HepG2 (cell line): ENCODE results near the gene RINL. TPM values are rescaled to one million over a fixed set of nuclear protein-coding genes. Genes with fewer than 3 reads are reported as not detected.

Experiments
- AHDC1 ChIP-seq: sonication (generic); formaldehyde crosslinking; IDR thresholded peaks from 2 replicates; pipeline ENCODE4 v1.5.1; 2020; ENCODE audit warnings: mild to moderate bottlenecking, missing genetic modification reagents, borderline replicate concordance
- ATF5 ChIP-seq: sonication (generic); formaldehyde crosslinking; IDR thresholded peaks from 2 replicates; pipeline ENCODE4 v1.4.0; 2020; ENCODE audit warnings: mild to moderate bottlenecking, low read depth, missing genetic modification reagents
- BCL6 ChIP-seq: IDR thresholded peaks from 2 replicates; pipeline ENCODE4 v1.6.1; 2016; ENCODE audit warnings: missing genetic modification reagents, missing compliant biosample characterization
- CBX2 ChIP-seq, 2 experiments: fragments of 200-600 bp in 1 of 2; sonication (generic); formaldehyde crosslinking in 1 of 2; IDR thresholded peaks; 2 replicates each; pipeline versions ENCODE4 v1.7.0 to v1.8.1; 2018 to 2022; ENCODE audit warnings: low read depth in 2 of 2, low read length in 1 of 2, mild to moderate bottlenecking in 1 of 2, missing genetic modification reagents in 1 of 2
- HDAC6 ChIP-seq: fragments of 200-600 bp; sonication (generic); IDR thresholded peaks from 2 replicates; pipeline ENCODE4 v1.7.0; 2017; ENCODE audit warnings: mild to moderate bottlenecking, antibody characterized with exemption, low read length, low read depth
- HMG20B ChIP-seq: conservative IDR thresholded peaks from 2 replicates; pipeline ENCODE4 v1.6.1; 2016; ENCODE audit warnings: missing genetic modification reagents, missing compliant biosample characterization
- HOXA3 ChIP-seq: sonication (generic); formaldehyde crosslinking; IDR thresholded peaks from 2 replicates; pipeline ENCODE4 v1.5.0; 2020; ENCODE audit warnings: missing genetic modification reagents
- MAFF ChIP-seq: IDR thresholded peaks from 2 replicates; pipeline ENCODE4 v1.6.1; 2011; ENCODE audit warnings: low read depth, low read length, improper control_type of control experiment
- NR3C1 ChIP-seq: sonication (generic); formaldehyde crosslinking; IDR thresholded peaks from 2 replicates; pipeline ENCODE4 v1.4.0; 2020; ENCODE audit warnings: missing genetic modification reagents
- PATZ1 ChIP-seq: sonication (generic); formaldehyde crosslinking; IDR thresholded peaks from 2 replicates; pipeline ENCODE4 v1.4.0; 2020; ENCODE audit warnings: missing genetic modification reagents
- PHF5A ChIP-seq: IDR thresholded peaks from one replicate; pipeline ENCODE4 v1.6.1; 2018; ENCODE audit warnings: low read depth, missing genetic modification reagents; ENCODE audit not compliant: unreplicated experiment
- POGZ ChIP-seq: sonication (generic); formaldehyde crosslinking; IDR thresholded peaks from 2 replicates; pipeline ENCODE4 v1.4.0; 2020; ENCODE audit warnings: mild to moderate bottlenecking, missing genetic modification reagents
- POLR2A ChIP-seq, 2 experiments: IDR thresholded peaks; 2 replicates each; pipeline ENCODE4 v1.6.1; 2011; ENCODE audit warnings: low read depth in 2 of 2, low read length in 2 of 2, mild to moderate bottlenecking in 1 of 2, moderate library complexity in 1 of 2; ENCODE audit not compliant: insufficient read depth in 1 of 2
- SNAPC2 ChIP-seq: sonication (generic); formaldehyde crosslinking; IDR thresholded peaks from 2 replicates; pipeline ENCODE4 v1.8.1; 2022; ENCODE audit warnings: mild to moderate bottlenecking, missing genetic modification reagents
- TSC22D2 ChIP-seq: sonication (generic); formaldehyde crosslinking; IDR thresholded peaks from 2 replicates; pipeline ENCODE4 v1.5.1; 2020; ENCODE audit warnings: missing genetic modification reagents, mild to moderate bottlenecking, borderline replicate concordance
- ZKSCAN1 ChIP-seq: fragments of 150-350 bp; IDR thresholded peaks from 2 replicates; pipeline ENCODE4 v1.6.1; 2014; ENCODE audit warnings: low read length
- ZMYM4 ChIP-seq: sonication (generic); formaldehyde crosslinking; IDR thresholded peaks from 2 replicates; pipeline ENCODE4 v1.8.1; 2023; ENCODE audit warnings: mild to moderate bottlenecking, missing genetic modification reagents
- ZNF10 ChIP-seq: sonication (generic); formaldehyde crosslinking; IDR thresholded peaks from 2 replicates; pipeline ENCODE4 v1.4.0; 2020; ENCODE audit warnings: mild to moderate bottlenecking, low read depth, missing genetic modification reagents, borderline replicate concordance
- ZNF546 ChIP-seq: sonication (generic); formaldehyde crosslinking; conservative IDR thresholded peaks from 2 replicates; pipeline ENCODE4 v1.8.1; 2023; ENCODE audit warnings: mild to moderate bottlenecking, missing genetic modification reagents
- ZNF674 ChIP-seq: sonication (generic); formaldehyde crosslinking; IDR thresholded peaks from 2 replicates; pipeline ENCODE4 v1.5.0; 2020; ENCODE audit warnings: low read depth, mild to moderate bottlenecking, missing genetic modification reagents
- ZNF792 ChIP-seq: IDR thresholded peaks from 2 replicates; pipeline ENCODE4 v1.6.1; 2016
- ZSCAN25 ChIP-seq: sonication (generic); formaldehyde crosslinking; IDR thresholded peaks from 2 replicates; pipeline ENCODE4 v1.8.0; 2022; ENCODE audit warnings: mild to moderate bottlenecking, missing genetic modification reagents
- ZSCAN29 ChIP-seq: sonication (generic); formaldehyde crosslinking; conservative IDR thresholded peaks from 2 replicates; pipeline ENCODE4 v1.4.0; 2020; ENCODE audit warnings: mild to moderate bottlenecking, missing genetic modification reagents
- polyA plus RNA-seq, 8 experiments: library from polyadenylated mRNA; depleted of rRNA in 3 of 8; stranded (reverse) in 7 of 8; unstranded in 1 of 8; fragments of >200 nt; fragmentation: Illumina TruSeq in 4 of 8; extraction: Trizol in 4 of 8; gene quantifications; 2 replicates each; pipeline versions ENCODE4 v1.2.1 to v1.2.3, GENCODE V29; 2011 to 2016; ENCODE audit warnings: low read depth in 4 of 8, missing spikeins in 1 of 8, mixed read lengths in 1 of 8; ENCODE audit not compliant: insufficient read depth in 1 of 8
- total RNA-seq, 5 experiments: library from RNA; depleted of rRNA; stranded (reverse); fragments of >200 nt; fragmentation: Illumina TruSeq; extraction: Trizol; gene quantifications; 2 replicates each; pipeline ENCODE4 v1.2.3, GENCODE V29; 2016; ENCODE audit warnings: low read depth in 1 of 5

Gene RINL
- total and polyA plus RNA-seq, 2 of the 13 experiments (the other 11 are each of a cell fraction or from before 2014, with no cell fraction given), result 11.4 to 18.0 TPM

GRCh38 chr19:38877781-38878574, at the start of gene RINL (continued):
- no peak for TF ChIP-seq ZKSCAN1
- TF ChIP-seq NR3C1, result no peak
- TF ChIP-seq POLR2A (IDR thresholded peaks at IDR 0.05; ENCODE audit: insufficient read depth in 1 of 2, low read depth in 2 of 2, low read length in 2 of 2), result peak; percentile 36 to 73; a peak in 2 of 4 replicates
- TF ChIP-seq ZNF674, result no peak
- peak; percentile 95 for TF ChIP-seq ZSCAN25 (CRISPR knock-in tag)
- no peak for TF ChIP-seq ZNF546
- TF ChIP-seq ZNF10 (CRISPR knock-in tag), result no peak
- TF ChIP-seq HOXA3 (CRISPR knock-in tag), result no peak
- TF ChIP-seq SNAPC2 (CRISPR knock-in tag), result no peak
- TF ChIP-seq POGZ (CRISPR knock-in tag), result no peak
- TF ChIP-seq PHF5A (CRISPR knock-in tag), result no peak
- no peak for TF ChIP-seq ZSCAN29
- no peak for TF ChIP-seq BCL6 (CRISPR knock-in tag)
- no peak for TF ChIP-seq CBX2 (IDR thresholded peaks at IDR 0.05; ENCODE audit: low read depth, low read length)
- TF ChIP-seq CBX2 (CRISPR knock-in tag; IDR thresholded peaks at IDR 0.05; ENCODE audit: low read depth), result no peak
- no peak for TF ChIP-seq AHDC1
- TF ChIP-seq ZNF792 (CRISPR knock-in tag), result no peak
- no peak for TF ChIP-seq HMG20B (CRISPR knock-in tag)
- 0 out of 2 replicates have a peak, but pooled peaks have one; percentile 23 for TF ChIP-seq ZMYM4 (CRISPR knock-in tag)
- TF ChIP-seq ATF5 (CRISPR knock-in tag), result no peak
- TF ChIP-seq PATZ1, result peak; percentile 35; the same call in 1 of the 2 replicates
- no peak for TF ChIP-seq MAFF
- TF ChIP-seq TSC22D2 (CRISPR knock-in tag), result no peak
- TF ChIP-seq HDAC6, result no peak
